Embryonic facial prominence (tissue), 1 donor: ENCODE results near the gene RBM10.

ENCODE experiments used
- DNase-seq: peaks from one replicate; pipeline ENCODE4 v3.0.0-alpha.2; 2016; ENCODE audit errors: extremely low spot score

The RBM10 gene

DNA sequence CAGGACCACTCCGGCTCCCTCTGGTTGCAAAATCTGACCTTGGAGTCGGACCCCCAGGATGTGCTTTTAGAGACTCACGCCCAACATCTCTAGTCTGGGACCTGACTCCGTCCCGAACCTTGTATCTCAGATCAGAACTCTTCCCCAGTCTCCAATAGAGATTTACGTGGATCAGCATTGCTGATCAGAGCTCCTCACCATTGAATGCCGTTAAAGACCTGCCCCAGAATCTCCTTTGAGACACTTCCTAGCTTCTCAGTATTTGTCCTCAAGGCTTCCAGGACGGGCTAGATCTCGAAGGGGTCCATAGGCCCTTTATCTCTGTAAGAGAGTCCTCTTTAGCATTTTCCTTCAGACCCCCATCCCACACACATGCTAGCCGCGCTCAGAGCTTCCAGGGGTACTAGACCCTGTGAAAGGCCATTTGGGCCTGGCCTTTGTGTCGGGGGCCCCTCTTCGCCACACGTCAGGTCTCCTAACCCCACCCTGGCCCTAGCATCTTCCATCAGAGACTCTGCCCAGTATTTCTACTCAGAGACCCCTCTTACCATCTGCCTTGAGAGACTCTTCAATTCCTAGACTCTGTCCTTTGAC is 49.3 kb downstream of the RBM10 start:
- DNase-seq, result no peak

DNA sequence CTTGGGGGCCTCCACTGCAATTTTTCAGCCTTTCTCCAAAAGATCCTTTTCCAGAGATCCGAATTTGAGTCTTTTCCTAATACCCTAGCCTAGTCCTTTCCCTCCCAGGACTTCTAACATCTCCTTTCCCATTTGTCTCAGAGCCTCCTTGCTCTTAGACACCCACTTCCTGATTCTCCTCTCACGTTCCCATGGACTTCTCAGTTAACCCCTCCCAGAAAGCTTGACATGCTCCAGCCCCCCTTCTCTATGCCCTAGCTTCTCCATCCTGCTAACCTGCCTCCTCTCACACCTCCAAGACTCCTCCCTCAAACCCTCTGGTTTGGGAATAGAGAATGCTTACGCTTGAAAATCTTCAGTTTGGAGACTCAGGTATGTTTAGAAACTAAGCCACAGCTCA is 51.1 kb downstream of the RBM10 start:
- DNase-seq, result no peak

DNA sequence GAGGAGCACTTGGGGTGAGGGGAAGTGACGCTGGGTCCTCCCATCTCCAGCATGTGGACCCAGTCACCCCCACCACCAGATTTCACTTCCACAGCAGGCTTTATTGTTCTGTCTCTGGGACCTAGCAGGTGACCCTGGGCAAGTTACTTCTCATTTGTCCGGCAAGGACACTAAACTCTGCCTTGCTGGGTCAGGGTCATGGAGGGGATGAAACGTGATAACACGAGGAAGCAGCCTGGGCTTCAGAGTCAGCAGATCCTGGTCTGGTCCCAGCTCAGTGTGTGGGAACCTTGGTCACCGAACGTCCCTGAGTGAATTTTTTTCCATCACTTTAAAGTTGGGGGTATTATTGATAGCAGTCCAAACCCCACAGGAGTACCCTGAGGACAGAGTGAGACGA is 52.5 kb downstream of the RBM10 start:
- DNase-seq, result no peak

DNA sequence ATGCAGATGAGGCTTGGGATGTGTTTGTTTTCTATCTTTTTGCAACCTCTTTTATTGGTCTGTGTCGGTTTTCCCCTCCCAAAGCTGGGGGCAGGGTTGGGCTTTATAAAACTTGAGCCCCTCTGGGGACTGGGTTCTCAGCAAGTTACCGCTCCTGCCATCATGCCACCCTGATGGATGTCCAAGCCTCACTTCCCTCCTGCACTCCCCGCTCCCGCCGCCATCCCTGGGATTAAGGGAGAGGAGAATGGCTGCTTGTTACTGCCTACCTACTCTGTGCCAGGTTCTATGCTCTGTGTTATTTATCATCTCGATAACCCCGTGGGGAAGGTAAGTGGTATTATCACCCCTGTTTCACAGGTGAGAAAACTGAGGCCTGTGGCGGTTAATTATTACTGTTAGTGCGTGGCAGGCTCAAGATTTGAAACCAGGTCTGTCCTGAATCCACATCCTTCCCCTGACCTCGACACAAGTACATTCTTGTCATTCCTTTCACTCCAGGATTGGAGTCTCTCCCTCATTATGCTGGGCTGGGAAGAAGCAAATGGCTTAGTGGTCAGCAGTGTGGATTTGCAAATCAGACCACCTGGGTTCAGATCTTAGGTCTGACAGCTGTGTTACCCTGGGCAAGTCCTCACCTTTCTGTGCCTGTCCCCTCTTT is 53.1 kb downstream of the RBM10 start:
- DNase-seq, result no peak

DNA sequence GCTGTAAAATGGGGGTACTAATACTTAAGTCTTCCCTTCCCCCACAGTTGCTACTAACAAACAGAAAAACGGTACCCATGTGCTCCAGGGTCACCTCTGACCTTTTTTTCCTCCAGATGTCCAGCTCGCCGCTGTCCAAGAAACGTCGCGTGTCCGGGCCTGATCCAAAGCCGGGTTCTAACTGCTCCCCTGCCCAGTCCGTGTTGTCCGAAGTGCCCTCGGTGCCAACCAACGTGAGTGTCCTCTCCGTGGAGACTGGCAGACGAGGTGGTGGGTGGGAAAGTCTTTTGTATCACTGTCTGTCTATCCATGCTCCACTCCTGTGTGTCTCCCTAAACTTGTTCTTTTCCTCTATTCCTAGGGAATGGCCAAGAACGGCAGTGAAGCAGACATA is 53.7 kb downstream of the RBM10 start:
- DNase-seq, result no peak

DNA sequence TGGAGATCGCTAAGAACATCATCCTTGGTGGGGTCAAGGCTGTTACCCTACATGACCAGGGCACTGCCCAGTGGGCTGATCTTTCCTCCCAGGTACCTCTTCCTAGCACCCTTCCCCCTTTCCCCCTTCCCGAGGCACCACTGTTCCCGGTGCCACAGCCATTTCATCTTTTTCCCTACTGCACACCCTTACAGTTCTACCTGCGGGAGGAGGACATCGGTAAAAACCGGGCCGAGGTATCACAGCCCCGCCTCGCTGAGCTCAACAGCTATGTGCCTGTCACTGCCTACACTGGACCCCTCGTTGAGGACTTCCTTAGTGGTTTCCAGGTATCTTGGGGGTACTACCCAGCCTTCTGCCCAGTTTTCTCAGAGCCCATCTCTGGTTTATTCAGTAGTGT is 54.3 kb downstream of the RBM10 start:
- no peak for DNase-seq

DNA sequence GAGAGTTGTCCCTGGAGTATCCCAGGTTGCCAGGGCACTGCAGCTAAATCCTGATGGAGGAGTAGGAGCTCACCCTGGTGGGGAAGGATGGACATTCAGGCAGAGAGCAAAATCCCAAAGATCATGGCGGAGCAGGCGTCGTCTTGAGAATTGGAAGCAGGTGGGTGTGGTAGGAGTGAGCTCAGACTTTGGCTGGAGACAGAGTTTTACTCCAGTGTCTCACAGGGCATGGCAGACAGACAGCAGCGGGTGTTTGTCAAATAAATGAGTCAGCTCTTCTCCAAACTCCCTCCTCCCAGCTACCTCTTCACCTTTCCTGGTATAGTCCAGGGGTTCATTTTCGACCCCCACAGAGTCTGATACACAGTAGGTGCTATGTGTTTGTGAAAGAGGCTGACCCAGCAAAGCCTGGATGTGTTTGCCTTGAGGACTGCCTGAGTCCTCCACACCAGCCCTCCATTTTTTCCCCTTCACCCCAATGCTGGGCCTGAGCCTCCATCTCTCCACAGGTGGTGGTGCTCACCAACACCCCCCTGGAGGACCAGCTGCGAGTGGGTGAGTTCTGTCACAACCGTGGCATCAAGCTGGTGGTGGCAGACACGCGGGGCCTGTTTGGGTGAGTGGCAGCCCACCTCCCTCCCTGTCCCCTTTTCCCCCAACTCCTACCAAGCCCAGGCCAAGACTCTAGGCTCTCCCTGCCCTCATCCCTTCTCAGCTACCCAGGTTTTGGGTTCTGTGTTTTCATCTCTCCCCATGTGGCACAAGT is 55.5 kb downstream of the RBM10 start:
- no peak for DNase-seq

DNA sequence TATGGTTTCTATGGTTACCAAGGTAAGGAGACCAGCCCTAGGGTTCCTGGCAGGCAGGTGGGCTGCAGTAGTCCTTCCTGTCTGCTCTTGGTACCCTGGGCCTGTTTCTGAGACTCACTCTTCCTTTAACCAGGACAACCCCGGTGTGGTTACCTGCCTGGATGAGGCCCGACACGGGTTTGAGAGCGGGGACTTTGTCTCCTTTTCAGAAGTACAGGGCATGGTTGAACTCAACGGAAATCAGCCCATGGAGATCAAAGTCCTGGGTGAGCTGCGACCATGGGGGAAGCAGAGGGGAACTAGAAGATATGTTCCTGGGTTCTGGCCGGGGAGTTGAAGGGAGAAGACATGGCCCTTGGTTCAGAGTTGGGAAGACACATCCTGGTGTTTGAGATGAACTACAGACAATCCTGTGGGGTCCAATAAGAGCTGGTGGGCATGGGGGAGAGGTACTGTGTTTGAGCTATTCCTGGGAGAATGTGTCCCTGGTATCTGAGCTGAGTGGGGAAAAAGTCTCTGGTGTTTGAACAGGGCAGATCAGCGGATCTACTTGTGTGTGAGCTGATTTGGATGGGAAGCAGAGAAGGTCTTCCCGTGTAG is 56.4 kb downstream of the RBM10 start:
- DNase-seq, result no peak

DNA sequence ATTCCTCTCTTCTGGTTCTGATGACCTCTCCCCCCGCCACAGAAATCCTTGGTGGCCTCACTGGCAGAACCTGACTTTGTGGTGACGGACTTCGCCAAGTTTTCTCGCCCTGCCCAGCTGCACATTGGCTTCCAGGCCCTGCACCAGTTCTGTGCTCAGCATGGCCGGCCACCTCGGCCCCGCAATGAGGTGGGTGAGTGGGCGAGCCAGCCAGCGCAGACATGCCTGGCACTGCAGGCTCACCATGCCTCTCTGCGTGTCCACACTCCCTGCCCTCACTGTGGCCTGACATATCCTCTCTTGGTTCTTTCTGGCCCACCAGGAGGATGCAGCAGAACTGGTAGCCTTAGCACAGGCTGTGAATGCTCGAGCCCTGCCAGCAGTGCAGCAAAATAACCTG is 57.3 kb downstream of the RBM10 start:
- no peak for DNase-seq

DNA sequence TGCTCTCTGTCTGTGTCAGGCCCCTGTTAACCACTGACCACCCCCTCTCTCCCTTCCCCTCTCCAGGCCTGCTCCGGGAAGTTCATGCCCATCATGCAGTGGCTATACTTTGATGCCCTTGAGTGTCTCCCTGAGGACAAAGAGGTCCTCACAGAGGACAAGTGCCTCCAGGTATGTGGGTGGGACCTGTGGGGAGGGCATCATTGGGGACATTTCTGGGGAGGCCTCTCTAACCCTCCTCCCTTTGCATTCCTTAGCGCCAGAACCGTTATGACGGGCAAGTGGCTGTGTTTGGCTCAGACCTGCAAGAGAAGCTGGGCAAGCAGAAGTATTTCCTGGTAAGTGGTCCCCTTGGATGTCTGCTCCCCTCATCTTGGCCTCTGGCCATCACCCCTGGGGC is 57.9 kb downstream of the RBM10 start:
- no peak for DNase-seq

DNA sequence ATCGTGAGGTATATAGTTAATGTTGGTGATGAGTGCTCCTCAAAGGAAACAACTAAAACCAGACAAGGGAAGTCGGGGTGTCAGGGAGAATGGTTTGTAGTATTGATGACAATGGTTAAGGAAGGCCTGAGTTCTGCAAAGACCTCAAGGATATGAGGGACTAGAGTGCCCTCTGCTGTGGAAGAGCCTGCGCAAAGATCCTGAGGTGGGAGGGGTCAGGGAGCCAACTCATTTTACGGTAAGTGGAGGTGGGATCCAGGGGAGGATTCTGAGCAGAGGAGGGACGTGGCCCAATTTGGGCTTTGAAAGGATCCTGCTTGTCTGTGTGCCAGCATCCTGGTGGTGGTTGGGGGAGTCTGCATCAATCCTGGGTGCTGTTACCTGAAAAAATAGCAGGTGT is 59.9 kb downstream of the RBM10 start:
- no peak for DNase-seq

DNA sequence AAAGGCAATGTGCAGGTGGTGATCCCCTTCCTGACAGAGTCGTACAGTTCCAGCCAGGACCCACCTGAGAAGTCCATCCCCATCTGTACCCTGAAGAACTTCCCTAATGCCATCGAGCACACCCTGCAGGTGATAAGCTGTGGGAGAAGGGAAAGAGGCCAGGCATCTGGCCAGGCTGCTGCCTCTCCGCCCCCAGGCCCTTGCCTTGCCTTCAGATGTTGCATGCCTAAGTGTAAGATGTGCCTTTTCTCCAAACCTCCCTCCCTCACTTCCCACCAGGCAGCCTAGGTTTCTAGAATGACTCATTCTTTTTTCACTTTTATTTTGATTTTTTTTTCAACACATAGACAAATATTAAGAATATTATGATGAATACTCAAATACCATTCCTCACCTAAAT is 61.3 kb downstream of the RBM10 start:
- DNase-seq, result no peak

DNA sequence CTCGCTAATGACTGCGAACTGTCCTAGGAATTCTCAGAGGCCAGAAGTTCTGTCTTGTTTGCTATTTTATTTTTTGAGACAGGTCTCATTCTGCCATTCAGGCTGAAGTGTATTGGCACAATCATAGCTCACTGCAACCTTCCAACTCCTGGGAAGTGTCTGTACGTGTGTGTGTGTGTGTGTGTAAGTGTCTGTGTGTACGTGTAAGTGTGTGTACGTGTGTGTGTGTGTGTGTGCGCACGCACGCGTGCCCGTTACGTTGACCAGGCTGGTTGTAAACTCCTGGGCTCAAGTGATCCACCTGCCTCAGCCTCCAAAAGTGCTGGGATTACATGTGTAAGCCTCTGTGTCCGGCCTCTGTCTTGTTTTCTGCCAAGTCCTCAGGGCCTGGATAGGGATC is 63.1 kb downstream of the RBM10 start:
- DNase-seq, result no peak

DNA sequence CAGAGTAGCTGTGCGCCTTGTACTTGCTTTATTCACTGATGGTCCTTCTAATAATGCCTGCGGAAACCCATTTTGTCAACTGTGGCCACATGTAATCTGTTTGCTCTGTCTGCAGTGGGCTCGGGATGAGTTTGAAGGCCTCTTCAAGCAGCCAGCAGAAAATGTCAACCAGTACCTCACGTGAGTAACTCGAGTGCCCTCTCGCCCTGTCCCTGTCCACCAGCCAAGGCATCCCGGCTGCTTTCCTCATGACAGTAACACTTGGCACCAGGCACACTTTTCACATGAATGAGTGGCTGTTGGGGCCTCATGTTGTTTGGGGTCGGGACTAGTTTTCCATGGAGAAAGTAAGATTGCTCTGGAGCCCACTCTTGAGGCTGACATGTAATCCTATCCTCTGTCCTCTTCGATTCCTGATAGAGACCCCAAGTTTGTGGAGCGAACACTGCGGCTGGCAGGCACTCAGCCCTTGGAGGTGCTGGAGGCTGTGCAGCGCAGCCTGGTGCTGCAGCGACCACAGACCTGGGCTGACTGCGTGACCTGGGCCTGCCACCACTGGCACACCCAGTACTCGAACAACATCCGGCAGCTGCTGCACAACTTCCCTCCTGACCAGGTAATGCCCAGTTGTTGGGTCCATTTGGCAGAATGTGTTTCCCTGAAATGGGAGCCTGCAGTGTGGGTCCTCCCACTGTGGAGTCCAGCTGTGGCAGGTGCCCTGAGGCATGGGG is 64.7 kb downstream of the RBM10 start:
- DNase-seq, result no peak

DNA sequence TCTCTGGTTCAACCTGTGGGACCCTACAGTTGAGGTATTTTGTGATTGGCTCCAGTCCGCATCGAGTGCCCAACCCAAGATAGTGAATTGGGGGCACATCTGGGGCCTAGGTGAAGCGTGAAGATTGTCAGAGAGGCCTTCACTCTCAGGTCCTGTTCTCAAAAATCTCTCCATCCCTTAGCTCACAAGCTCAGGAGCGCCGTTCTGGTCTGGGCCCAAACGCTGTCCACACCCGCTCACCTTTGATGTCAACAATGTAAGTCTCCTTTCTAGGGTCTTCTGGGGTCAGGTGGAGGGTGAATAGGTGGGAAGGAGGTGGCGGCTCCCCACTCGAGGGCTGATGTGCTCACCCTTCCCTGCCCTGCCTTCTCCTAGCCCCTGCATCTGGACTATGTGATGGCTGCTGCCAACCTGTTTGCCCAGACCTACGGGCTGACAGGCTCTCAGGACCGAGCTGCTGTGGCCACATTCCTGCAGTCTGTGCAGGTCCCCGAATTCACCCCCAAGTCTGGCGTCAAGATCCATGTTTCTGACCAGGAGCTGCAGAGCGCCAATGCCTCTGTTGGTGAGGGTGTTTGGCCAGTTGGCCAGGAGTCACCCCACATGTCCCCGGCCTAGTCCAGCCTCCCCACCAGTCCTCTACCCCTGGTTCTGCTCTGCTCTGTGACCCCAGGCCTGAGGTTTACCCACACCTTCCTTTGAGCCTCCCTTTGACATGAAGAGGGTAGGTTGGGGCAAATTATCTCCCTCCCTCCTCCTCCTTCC is 65.8 kb downstream of the RBM10 start:
- DNase-seq, result no peak

DNA sequence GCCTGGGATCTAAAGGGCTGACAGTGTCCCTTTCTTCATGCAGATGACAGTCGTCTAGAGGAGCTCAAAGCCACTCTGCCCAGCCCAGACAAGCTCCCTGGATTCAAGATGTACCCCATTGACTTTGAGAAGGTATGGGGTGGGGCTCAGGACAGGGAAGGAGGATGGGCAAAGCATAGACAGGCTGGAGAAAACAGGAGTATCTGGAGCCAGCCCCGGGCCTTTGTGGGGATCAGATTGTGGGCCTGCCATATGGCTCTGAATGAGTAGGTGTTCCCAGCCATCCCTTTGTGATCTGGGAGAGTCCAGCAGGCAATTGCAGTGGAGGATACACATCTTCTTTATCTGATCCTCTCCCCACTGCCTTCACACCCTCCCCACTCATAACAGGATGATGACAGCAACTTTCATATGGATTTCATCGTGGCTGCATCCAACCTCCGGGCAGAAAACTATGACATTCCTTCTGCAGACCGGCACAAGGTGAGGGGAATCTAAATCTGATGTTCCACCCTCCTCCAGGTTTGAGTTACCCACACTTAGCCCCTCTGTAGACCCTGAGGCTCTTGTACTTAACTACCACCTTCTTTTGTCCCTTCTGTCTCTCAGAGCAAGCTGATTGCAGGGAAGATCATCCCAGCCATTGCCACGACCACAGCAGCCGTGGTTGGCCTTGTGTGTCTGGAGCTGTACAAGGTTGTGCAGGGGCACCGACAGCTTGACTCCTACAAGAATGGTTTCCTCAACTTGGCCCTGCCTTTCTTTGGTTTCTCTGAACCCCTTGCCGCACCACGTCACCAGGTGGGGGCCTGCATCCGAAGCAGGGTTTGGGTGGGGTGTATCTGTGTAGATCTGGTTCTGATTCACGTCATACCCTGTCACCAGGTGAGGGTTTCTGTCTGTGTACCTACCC is 67.6 kb downstream of the RBM10 start:
- no peak for DNase-seq

DNA sequence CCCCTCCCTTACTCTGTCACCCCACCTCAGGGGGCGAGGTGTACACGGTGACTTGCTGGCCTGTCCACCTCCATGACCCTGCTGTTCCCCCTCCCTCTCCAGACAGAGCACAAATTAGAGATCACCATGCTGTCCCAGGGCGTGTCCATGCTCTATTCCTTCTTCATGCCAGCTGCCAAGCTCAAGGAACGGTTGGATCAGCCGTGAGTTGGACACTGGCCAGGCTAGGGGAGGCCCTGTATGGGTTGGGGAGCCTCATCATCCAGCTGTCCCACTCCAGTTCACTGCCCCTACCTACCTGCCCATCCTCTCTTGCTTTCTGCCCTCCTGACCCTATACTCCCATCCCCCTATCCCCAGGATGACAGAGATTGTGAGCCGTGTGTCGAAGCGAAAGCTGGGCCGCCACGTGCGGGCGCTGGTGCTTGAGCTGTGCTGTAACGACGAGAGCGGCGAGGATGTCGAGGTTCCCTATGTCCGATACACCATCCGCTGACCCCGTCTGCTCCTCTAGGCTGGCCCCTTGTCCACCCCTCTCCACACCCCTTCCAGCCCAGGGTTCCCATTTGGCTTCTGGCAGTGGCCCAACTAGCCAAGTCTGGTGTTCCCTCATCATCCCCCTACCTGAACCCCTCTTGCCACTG is 69.5 kb downstream of the RBM10 start:
- DNase-seq, result no peak

DNA sequence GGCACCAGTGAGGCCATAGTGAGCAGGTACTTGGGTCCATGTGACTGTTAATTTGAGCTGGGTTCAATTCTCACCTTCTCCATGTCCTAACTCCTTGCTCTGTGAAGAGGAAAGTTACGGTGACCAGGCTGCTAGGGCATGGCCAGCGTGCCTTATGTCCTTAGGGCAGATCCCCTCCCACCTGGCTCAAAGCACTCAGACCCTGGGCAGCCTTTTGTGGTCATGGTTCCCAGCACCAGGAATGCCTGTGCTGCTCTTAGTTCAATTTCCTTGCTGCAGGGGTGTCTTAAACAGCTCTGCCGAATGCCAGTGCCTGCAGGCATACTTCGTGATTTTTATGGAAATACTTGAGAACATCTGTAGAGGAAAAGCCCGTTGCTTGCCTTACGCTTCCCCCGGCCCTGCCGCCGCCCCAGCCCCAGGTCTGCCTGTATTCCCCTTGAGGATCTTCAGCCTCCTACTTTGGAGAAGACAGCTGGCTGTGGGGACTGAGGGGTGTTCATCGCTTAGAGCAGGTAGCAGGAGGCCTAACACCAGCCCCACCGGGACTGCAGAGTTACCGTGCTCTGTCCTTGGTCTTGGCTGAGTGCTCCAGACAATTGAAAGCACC is 70.4 kb downstream of the RBM10 start:
- no peak for DNase-seq

DNA sequence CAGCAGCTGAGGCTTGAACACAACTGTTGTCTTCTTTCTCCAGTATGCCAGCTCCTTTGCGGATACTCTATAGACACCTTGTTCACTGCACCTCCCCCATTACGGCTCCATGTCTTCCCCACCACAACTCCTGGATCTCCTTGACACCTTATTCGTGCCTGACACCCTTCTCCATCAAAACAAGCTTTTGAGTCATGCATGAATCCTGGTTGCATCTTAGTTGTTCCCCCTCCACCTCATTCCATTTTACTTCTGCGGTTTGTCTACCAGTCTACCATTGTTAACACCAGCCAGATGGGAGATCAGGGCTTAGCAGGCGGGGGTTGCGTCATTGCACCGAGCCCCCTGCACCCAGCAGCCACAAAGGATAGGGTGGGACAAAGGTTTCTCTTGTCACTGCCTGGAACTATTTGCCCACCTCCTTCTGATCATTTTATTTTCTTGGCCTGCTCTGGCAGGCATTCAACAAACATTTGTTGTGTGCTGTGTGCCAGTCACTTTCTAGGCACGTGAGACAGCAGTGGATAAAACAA is 71.4 kb downstream of the RBM10 start:
- DNase-seq, result no peak
